Neural progenitor cell (in vitro differentiated cells): ENCODE results near the gene STOM. TPM values are rescaled to one million over a fixed set of nuclear protein-coding genes. Genes with fewer than 3 reads are reported as not detected.

Experiments used
- DNase-seq: peaks from one replicate; pipeline ENCODE4 v3.0.0-alpha.2; 2016; ENCODE audit warnings: low spot score
- H2AFZ ChIP-seq: fragments of 200-600 bp; sonication (generic); replicated peaks from 2 replicates; pipeline ENCODE4 v1.6.1; 2016; ENCODE audit warnings: antibody characterized with exemption
- H3F3A ChIP-seq: fragments of 200-600 bp; sonication (generic); 2 replicates; pipeline ENCODE4 v1.6.1; 2016; ENCODE audit warnings: antibody characterized with exemption, low read depth
- H3K27ac ChIP-seq: fragments of 200-600 bp; sonication (generic); 2 replicates; pipeline ENCODE4 v1.5.1; 2016; ENCODE audit warnings: mild to moderate bottlenecking
- H3K27me3 ChIP-seq: fragments of 200-600 bp; sonication (generic); 2 replicates; pipeline ENCODE4 v1.6.1; 2016; ENCODE audit warnings: mild to moderate bottlenecking, moderate library complexity
- H3K36me3 ChIP-seq: fragments of 200-600 bp; sonication (generic); 2 replicates; pipeline ENCODE4 v1.5.1; 2016
- H3K4me1 ChIP-seq: fragments of 200-600 bp; sonication (generic); 2 replicates; pipeline ENCODE4 v1.6.1; 2016; ENCODE audit warnings: mixed run types
- H3K4me2 ChIP-seq: fragments of 200-600 bp; sonication (generic); 2 replicates; pipeline ENCODE4 v1.6.1; 2016
- H3K4me3 ChIP-seq: fragments of 200-600 bp; sonication (generic); 2 replicates; pipeline ENCODE4 v1.5.1; 2016
- H3K79me2 ChIP-seq: fragments of 200-600 bp; sonication (generic); 2 replicates; pipeline ENCODE4 v1.6.1; 2016; ENCODE audit warnings: low read depth
- H3K9ac ChIP-seq: fragments of 200-600 bp; sonication (generic); 2 replicates; pipeline ENCODE4 v1.6.1; 2016
- H3K9me3 ChIP-seq: fragments of 200-600 bp; sonication (generic); 2 replicates; pipeline ENCODE4 v1.5.1; 2016; ENCODE audit warnings: low read depth
- H4K20me1 ChIP-seq: fragments of 200-600 bp; sonication (generic); 2 replicates; pipeline ENCODE4 v1.6.1; 2016; ENCODE audit warnings: low read depth
- H3K27ac Mint-ChIP-seq: 3 replicates; pipeline ENCODE4 v1.8.0; 2021; ENCODE audit warnings: mixed read lengths
- H3K27me3 Mint-ChIP-seq: 2 replicates; pipeline ENCODE4 v1.8.0; 2022; ENCODE audit warnings: low read depth, mild to moderate bottlenecking, inconsistent platforms, moderate library complexity, mixed read lengths; ENCODE audit not compliant: insufficient read depth
- H3K36me3 Mint-ChIP-seq: 3 replicates; pipeline ENCODE4 v1.8.0; 2021; ENCODE audit warnings: mixed read lengths
- H3K4me1 Mint-ChIP-seq: 3 replicates; pipeline ENCODE4 v1.8.0; 2021; ENCODE audit warnings: mixed read lengths
- H3K4me3 Mint-ChIP-seq: 3 replicates; pipeline ENCODE4 v1.8.0; 2021; ENCODE audit warnings: mild to moderate bottlenecking, moderate library complexity, mixed read lengths
- H3K9me3 Mint-ChIP-seq: 3 replicates; pipeline ENCODE4 v1.8.0; 2020; ENCODE audit warnings: mixed read lengths
- EZH2 ChIP-seq: fragments of 200-600 bp; sonication (generic); IDR thresholded peaks from 2 replicates; pipeline ENCODE4 v1.6.1; 2017; ENCODE audit warnings: antibody characterized with exemption, mild to moderate bottlenecking, moderate library complexity
- EZH2phosphoT487 ChIP-seq: fragments of 200-600 bp; sonication (generic); IDR thresholded peaks from 2 replicates; pipeline ENCODE4 v1.6.1; 2017; ENCODE audit warnings: antibody characterized with exemption
- total RNA-seq: library from RNA; depleted of rRNA; stranded (reverse); fragments of >200 nt; gene quantifications from 2 replicates; pipeline ENCODE4 v1.2.3, GENCODE V29; 2015; ENCODE audit warnings: low replicate concordance
- TF ChIP-seq, protein P1 (sequence below): fragments of 200-600 bp; sonication (generic); IDR thresholded peaks from 2 replicates; pipeline ENCODE4 v1.5.1; 2017; ENCODE audit warnings: antibody characterized with exemption, mild to moderate bottlenecking

STOM gene
- total RNA-seq, 1 donor from 2014 or later, result 99.4 TPM

- DNase-seq, result peak; percentile 64
- H3K9me3 Mint-ChIP-seq, result peaks cover 4% of the 10 kb centered on the region
- H3K9ac ChIP-seq, result no peak overlapping the region
Observed at GRCh38 chr9:121367306-121368137, 2.5 kb downstream of the STOM start.

GRCh38 chr9:121366611-121367192 is 3.3 kb downstream of the STOM start:
- H3K4me1 ChIP-seq, result peaks cover 51% of the 10 kb centered on the region

More at GRCh38 chr9:121367306-121368137, 2.5 kb downstream of the STOM start:
- Histone ChIP-seq H3K36me3 (no peaks in the 10 kb centered on the region), H4K20me1 (no peaks in the 10 kb centered on the region), H3K27ac (peak overlapping the region; percentile 90), H3K4me3 (peak overlapping the region; percentile 60), H3K27me3 (no peaks in the 10 kb centered on the region), H3K79me2 (peaks cover 54% of the 10 kb centered on the region), H3K4me1 (peaks cover 51% of the 10 kb centered on the region), H3K4me2 (peak overlapping the region; percentile 80), H3F3A (peaks cover 21% of the 10 kb centered on the region), H2AFZ (no peak overlapping the region), H3K9me3 (no peaks in the 10 kb centered on the region)
- Mint-ChIP-seq H3K27ac (no peak overlapping the region), H3K4me3 (no peak overlapping the region), H3K27me3 (peaks cover 16% of the 10 kb centered on the region), H3K4me1 (peaks cover 22% of the 10 kb centered on the region), H3K36me3 (no peaks in the 10 kb centered on the region)
- TF ChIP-seq EZH2 (no peak), EZH2phosphoT487 (no peak)
- TF ChIP-seq, protein P1, sequence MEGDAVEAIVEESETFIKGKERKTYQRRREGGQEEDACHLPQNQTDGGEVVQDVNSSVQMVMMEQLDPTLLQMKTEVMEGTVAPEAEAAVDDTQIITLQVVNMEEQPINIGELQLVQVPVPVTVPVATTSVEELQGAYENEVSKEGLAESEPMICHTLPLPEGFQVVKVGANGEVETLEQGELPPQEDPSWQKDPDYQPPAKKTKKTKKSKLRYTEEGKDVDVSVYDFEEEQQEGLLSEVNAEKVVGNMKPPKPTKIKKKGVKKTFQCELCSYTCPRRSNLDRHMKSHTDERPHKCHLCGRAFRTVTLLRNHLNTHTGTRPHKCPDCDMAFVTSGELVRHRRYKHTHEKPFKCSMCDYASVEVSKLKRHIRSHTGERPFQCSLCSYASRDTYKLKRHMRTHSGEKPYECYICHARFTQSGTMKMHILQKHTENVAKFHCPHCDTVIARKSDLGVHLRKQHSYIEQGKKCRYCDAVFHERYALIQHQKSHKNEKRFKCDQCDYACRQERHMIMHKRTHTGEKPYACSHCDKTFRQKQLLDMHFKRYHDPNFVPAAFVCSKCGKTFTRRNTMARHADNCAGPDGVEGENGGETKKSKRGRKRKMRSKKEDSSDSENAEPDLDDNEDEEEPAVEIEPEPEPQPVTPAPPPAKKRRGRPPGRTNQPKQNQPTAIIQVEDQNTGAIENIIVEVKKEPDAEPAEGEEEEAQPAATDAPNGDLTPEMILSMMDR, result no peak

GRCh38 chr9:121365564-121365963 is 4.5 kb downstream of the STOM start:
- H3K9me3 Mint-ChIP-seq, result peaks cover 3% of the 10 kb centered on the region
- Histone ChIP-seq H4K20me1 (no peaks in the 10 kb centered on the region), H3K4me3 (no peak overlapping the region), H3K4me1 (peaks cover 51% of the 10 kb centered on the region), H3K4me2 (no peak overlapping the region), H2AFZ (no peak overlapping the region), H3K27ac (peak overlapping the region; percentile 46), H3K79me2 (peaks cover 56% of the 10 kb centered on the region), H3K36me3 (no peaks in the 10 kb centered on the region), H3K9ac (no peak overlapping the region), H3K9me3 (no peaks in the 10 kb centered on the region), H3K27me3 (no peaks in the 10 kb centered on the region), H3F3A (peaks cover 21% of the 10 kb centered on the region)
- no peak overlapping the region for H3K27ac Mint-ChIP-seq
- peaks cover 16% of the 10 kb centered on the region for H3K27me3 Mint-ChIP-seq
- no peak overlapping the region for H3K4me3 Mint-ChIP-seq
- no peaks in the 10 kb centered on the region for H3K36me3 Mint-ChIP-seq
- H3K4me1 Mint-ChIP-seq, result peaks cover 21% of the 10 kb centered on the region
- DNase-seq, result no peak
- no peak for TF ChIP-seq EZH2
- TF ChIP-seq, protein P1, result no peak
- no peak for TF ChIP-seq EZH2phosphoT487

More at GRCh38 chr9:121366611-121367192, 3.3 kb downstream of the STOM start:
- peak overlapping the region; percentile 80 for H3K4me2 ChIP-seq
- no peak for DNase-seq
- no peak overlapping the region for H3K27ac Mint-ChIP-seq
- no peaks in the 10 kb centered on the region for H3K9me3 ChIP-seq
- H3F3A ChIP-seq, result peaks cover 21% of the 10 kb centered on the region
- peak overlapping the region; percentile 60 for H3K4me3 ChIP-seq
- H3K27me3 ChIP-seq, result no peaks in the 10 kb centered on the region
- H3K36me3 ChIP-seq, result no peaks in the 10 kb centered on the region
- peaks cover 16% of the 10 kb centered on the region for H3K27me3 Mint-ChIP-seq
- H3K79me2 ChIP-seq, result peaks cover 56% of the 10 kb centered on the region
- H3K9me3 Mint-ChIP-seq, result peaks cover 4% of the 10 kb centered on the region
- H3K36me3 Mint-ChIP-seq, result no peaks in the 10 kb centered on the region
- H3K27ac ChIP-seq, result peak overlapping the region; percentile 90
- H4K20me1 ChIP-seq, result no peaks in the 10 kb centered on the region
- H3K9ac ChIP-seq, result no peak overlapping the region
- H3K4me3 Mint-ChIP-seq, result no peak overlapping the region
- TF ChIP-seq EZH2, result no peak
- TF ChIP-seq EZH2phosphoT487, result no peak
- TF ChIP-seq, protein P1, result no peak
- peaks cover 22% of the 10 kb centered on the region for H3K4me1 Mint-ChIP-seq
- no peak overlapping the region for H2AFZ ChIP-seq
